SK-N-SH (cell line): ENCODE measurements around the gene ACOT4.
"Not testable (repeated sequence)": the region's sequence is repeated elsewhere in the genome, so short reads cannot be mapped to it uniquely, and the experiment has no call there.

Experiments used
- ELF1 ChIP-seq: IDR thresholded peaks from 2 replicates; pipeline ENCODE4 v1.4.0; 2012
- EZH2phosphoT487 ChIP-seq: fragments of 200-600 bp; sonication (generic); IDR thresholded peaks from 2 replicates; pipeline ENCODE4 v1.6.1; 2017; ENCODE audit warnings: low read depth, mixed run types, mild to moderate bottlenecking, antibody characterized with exemption, moderate library complexity, borderline replicate concordance
- NRF1 ChIP-seq: IDR thresholded peaks from 2 replicates; pipeline ENCODE4 v1.6.1; 2012; ENCODE audit warnings: low read depth, mild to moderate bottlenecking, low read length
- POLR2AphosphoS5 ChIP-seq: IDR thresholded peaks from 2 replicates; pipeline ENCODE4 v1.6.1; 2012; ENCODE audit warnings: low read depth, low read length

DNA sequence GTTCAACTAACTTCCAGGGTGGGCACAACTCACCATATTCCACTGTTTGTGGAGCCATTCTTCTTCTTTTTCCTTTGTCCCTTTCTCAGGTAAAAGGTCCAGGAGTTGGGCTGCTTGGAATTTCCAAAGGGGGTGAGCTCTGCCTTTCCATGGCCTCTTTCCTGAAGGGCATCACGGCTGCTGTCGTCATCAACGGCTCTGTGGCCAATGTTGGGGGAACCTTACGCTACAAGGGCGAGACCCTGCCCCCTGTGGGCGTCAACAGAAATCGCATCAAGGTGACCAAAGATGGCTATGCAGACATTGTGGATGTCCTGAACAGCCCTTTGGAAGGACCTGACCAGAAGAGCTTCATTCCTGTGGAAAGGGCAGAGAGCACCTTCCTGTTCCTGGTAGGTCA is 48.7 kb upstream of the ACOT4 start:
- not testable (repeated sequence) for TF ChIP-seq ELF1, EZH2phosphoT487, POLR2AphosphoS5, NRF1
